WTC11 (cell line): ENCODE data around the gene INO80B. TPM values are rescaled to one million over a fixed set of nuclear protein-coding genes. Genes with fewer than 3 reads are reported as not detected.

Experiments used
- ATF1 ChIP-seq: sonication (generic); formaldehyde crosslinking; IDR thresholded peaks from 2 replicates; pipeline ENCODE4 v1.8.1; 2023; ENCODE audit warnings: mild to moderate bottlenecking, moderate library complexity, missing genetic modification reagents
- CBFB ChIP-seq: sonication (generic); formaldehyde crosslinking; IDR thresholded peaks from 2 replicates; pipeline ENCODE4 v1.8.1; 2022; ENCODE audit warnings: mild to moderate bottlenecking, low read depth, missing genetic modification reagents
- CREB1 ChIP-seq: sonication (generic); formaldehyde crosslinking; IDR thresholded peaks from 2 replicates; pipeline ENCODE4 v1.8.0; 2023; ENCODE audit warnings: mild to moderate bottlenecking, missing genetic modification reagents
- CREM ChIP-seq: sonication (generic); formaldehyde crosslinking; IDR thresholded peaks from 2 replicates; pipeline ENCODE4 v1.8.1; 2022; ENCODE audit warnings: mild to moderate bottlenecking, missing genetic modification reagents, moderate library complexity
- FOXJ3 ChIP-seq: sonication (generic); formaldehyde crosslinking; IDR thresholded peaks from 2 replicates; pipeline ENCODE4 v1.9.0; 2021; ENCODE audit warnings: missing genetic modification reagents, mild to moderate bottlenecking, borderline replicate concordance
- HMGA2 ChIP-seq: fragments of 250-450 bp; sonication (Bioruptor Pico); IDR thresholded peaks from 2 replicates; pipeline ENCODE4 v1.4.0; 2021; ENCODE audit warnings: mild to moderate bottlenecking, moderate library complexity
- JUN ChIP-seq: sonication (generic); formaldehyde crosslinking; IDR thresholded peaks from 2 replicates; pipeline ENCODE4 v1.8.0; 2023; ENCODE audit warnings: mild to moderate bottlenecking, missing genetic modification reagents
- TP53 ChIP-seq: sonication (generic); formaldehyde crosslinking; IDR thresholded peaks from 2 replicates; pipeline ENCODE4 v1.8.1; 2023; ENCODE audit warnings: mild to moderate bottlenecking, missing genetic modification reagents
- ZBTB21 ChIP-seq: sonication (generic); formaldehyde crosslinking; IDR thresholded peaks from 2 replicates; pipeline ENCODE4 v1.8.1; 2023; ENCODE audit warnings: mild to moderate bottlenecking, missing genetic modification reagents, borderline replicate concordance
- ZNF121 ChIP-seq: sonication (generic); formaldehyde crosslinking; IDR thresholded peaks from 2 replicates; pipeline ENCODE4 v1.8.0; 2023; ENCODE audit warnings: missing genetic modification reagents
- ZNF232 ChIP-seq: sonication (generic); formaldehyde crosslinking; IDR thresholded peaks from 2 replicates; pipeline ENCODE4 v1.8.0; 2022; ENCODE audit warnings: mild to moderate bottlenecking, missing genetic modification reagents
- ZNF396 ChIP-seq: fragments of 250-450 bp; sonication (Bioruptor Pico); IDR thresholded peaks from 2 replicates; pipeline ENCODE4 v1.8.0; 2021; ENCODE audit warnings: mild to moderate bottlenecking, moderate library complexity, borderline replicate concordance
- total RNA-seq: library from RNA; stranded (reverse); gene quantifications from 3 replicates; pipeline ENCODE4 v1.2.3, GENCODE V29; 2021
- TF ChIP-seq, protein P1 (sequence below): fragments of 250-450 bp; sonication (Bioruptor Pico); IDR thresholded peaks from 2 replicates; pipeline ENCODE4 v1.9.0; 2021; ENCODE audit warnings: mild to moderate bottlenecking
- TF ChIP-seq, protein P2 (sequence below): fragments of 250-450 bp; sonication (Bioruptor Pico); IDR thresholded peaks from 2 replicates; pipeline ENCODE4 v1.9.0; 2021; ENCODE audit warnings: mild to moderate bottlenecking, borderline replicate concordance
- TF ChIP-seq, protein P3 (sequence below): sonication (generic); formaldehyde crosslinking; conservative IDR thresholded peaks from 2 replicates; pipeline ENCODE4 v1.8.1; 2023; ENCODE audit warnings: mild to moderate bottlenecking, low read depth, missing genetic modification reagents, moderate library complexity
- TF ChIP-seq, protein P4 (sequence below): sonication (generic); formaldehyde crosslinking; IDR thresholded peaks from 2 replicates; pipeline ENCODE4 v1.8.0; 2023; ENCODE audit warnings: missing genetic modification reagents
- TF ChIP-seq, protein P5 (sequence below): sonication (generic); formaldehyde crosslinking; IDR thresholded peaks from 2 replicates; pipeline ENCODE4 v1.8.0; 2023; ENCODE audit warnings: missing genetic modification reagents, mild to moderate bottlenecking, borderline replicate concordance
- TF ChIP-seq, protein P6 (sequence below): sonication (generic); formaldehyde crosslinking; IDR thresholded peaks from 2 replicates; pipeline ENCODE4 v1.8.0; 2022; ENCODE audit warnings: mild to moderate bottlenecking, missing genetic modification reagents
- TF ChIP-seq, protein P7 (sequence below): sonication (generic); formaldehyde crosslinking; conservative IDR thresholded peaks from 2 replicates; pipeline ENCODE4 v1.8.1; 2022; ENCODE audit warnings: mild to moderate bottlenecking, missing genetic modification reagents
- TF ChIP-seq, protein P8 (sequence below): sonication (generic); formaldehyde crosslinking; IDR thresholded peaks from 2 replicates; pipeline ENCODE4 v1.8.0; 2022; ENCODE audit warnings: mild to moderate bottlenecking, missing genetic modification reagents

INO80B gene
- total RNA-seq, 1 experiment from 2014 or later = 20.2 TPM

DNA sequence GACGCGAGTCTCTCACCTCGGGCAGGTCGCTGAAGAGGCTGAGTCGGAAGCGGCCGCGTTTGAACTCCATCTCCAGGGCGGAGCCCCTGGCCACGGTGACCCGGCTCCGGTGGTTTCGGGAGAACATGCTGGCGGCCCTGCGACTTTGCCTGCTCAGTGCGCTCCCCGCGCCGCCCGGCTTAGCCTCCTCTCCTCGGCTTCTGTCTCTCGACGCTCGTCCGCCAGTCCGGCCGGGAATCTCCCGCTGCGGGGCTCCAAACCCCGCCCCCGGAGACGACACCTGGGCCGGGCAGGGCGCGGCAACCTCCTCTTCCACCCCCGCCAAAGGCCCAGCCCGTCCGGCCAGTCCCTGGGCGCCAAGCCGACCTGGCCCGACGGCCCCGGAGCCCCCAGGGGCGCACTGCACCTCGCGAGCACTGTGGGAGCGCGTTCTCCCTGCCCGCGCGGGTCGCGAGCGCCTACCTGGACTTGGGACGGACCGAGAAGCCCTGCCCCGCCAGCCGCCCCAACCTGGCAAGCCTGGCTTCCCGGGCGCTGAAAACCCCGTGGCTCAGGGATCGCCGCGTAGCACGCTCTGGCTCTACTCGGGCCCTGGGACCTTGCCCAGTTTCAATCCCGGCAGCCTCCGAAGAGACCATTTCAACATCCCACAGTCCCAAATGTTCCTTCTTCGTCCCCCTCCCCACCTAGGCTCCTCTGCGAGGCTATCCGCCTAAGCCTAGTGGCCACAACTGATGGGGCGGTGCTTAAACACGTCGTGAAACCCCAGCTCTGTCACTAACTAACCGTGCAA lies 13.0 kb upstream of the INO80B start, which contains the start of gene RTKN (continued):
- TF ChIP-seq, protein P1, sequence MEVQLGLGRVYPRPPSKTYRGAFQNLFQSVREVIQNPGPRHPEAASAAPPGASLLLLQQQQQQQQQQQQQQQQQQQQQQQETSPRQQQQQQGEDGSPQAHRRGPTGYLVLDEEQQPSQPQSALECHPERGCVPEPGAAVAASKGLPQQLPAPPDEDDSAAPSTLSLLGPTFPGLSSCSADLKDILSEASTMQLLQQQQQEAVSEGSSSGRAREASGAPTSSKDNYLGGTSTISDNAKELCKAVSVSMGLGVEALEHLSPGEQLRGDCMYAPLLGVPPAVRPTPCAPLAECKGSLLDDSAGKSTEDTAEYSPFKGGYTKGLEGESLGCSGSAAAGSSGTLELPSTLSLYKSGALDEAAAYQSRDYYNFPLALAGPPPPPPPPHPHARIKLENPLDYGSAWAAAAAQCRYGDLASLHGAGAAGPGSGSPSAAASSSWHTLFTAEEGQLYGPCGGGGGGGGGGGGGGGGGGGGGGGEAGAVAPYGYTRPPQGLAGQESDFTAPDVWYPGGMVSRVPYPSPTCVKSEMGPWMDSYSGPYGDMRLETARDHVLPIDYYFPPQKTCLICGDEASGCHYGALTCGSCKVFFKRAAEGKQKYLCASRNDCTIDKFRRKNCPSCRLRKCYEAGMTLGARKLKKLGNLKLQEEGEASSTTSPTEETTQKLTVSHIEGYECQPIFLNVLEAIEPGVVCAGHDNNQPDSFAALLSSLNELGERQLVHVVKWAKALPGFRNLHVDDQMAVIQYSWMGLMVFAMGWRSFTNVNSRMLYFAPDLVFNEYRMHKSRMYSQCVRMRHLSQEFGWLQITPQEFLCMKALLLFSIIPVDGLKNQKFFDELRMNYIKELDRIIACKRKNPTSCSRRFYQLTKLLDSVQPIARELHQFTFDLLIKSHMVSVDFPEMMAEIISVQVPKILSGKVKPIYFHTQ (CRISPR knock-in tag) = no peak
- TF ChIP-seq CREB1 (CRISPR knock-in tag) (peak; percentile 45; the same call in 1 of the 2 replicates), HMGA2 (CRISPR knock-in tag) (no peak), CBFB (CRISPR knock-in tag) (peak; percentile 65; the same call in 1 of the 2 replicates), ZNF232 (CRISPR knock-in tag) (no peak), ZBTB21 (CRISPR knock-in tag) (no peak), TP53 (no peak), ZNF121 (CRISPR knock-in tag) (peak; percentile 93), ATF1 (CRISPR knock-in tag) (0 out of 2 replicates have a peak, but pooled peaks have one; percentile 20), ZNF396 (CRISPR knock-in tag) (no peak), CREM (0 out of 2 replicates have a peak, but pooled peaks have one; percentile 59), FOXJ3 (CRISPR knock-in tag) (no peak), JUN (CRISPR knock-in tag) (no peak)
- TF ChIP-seq, protein P2, sequence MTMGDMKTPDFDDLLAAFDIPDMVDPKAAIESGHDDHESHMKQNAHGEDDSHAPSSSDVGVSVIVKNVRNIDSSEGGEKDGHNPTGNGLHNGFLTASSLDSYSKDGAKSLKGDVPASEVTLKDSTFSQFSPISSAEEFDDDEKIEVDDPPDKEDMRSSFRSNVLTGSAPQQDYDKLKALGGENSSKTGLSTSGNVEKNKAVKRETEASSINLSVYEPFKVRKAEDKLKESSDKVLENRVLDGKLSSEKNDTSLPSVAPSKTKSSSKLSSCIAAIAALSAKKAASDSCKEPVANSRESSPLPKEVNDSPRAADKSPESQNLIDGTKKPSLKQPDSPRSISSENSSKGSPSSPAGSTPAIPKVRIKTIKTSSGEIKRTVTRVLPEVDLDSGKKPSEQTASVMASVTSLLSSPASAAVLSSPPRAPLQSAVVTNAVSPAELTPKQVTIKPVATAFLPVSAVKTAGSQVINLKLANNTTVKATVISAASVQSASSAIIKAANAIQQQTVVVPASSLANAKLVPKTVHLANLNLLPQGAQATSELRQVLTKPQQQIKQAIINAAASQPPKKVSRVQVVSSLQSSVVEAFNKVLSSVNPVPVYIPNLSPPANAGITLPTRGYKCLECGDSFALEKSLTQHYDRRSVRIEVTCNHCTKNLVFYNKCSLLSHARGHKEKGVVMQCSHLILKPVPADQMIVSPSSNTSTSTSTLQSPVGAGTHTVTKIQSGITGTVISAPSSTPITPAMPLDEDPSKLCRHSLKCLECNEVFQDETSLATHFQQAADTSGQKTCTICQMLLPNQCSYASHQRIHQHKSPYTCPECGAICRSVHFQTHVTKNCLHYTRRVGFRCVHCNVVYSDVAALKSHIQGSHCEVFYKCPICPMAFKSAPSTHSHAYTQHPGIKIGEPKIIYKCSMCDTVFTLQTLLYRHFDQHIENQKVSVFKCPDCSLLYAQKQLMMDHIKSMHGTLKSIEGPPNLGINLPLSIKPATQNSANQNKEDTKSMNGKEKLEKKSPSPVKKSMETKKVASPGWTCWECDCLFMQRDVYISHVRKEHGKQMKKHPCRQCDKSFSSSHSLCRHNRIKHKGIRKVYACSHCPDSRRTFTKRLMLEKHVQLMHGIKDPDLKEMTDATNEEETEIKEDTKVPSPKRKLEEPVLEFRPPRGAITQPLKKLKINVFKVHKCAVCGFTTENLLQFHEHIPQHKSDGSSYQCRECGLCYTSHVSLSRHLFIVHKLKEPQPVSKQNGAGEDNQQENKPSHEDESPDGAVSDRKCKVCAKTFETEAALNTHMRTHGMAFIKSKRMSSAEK = no peak
- TF ChIP-seq, protein P3, sequence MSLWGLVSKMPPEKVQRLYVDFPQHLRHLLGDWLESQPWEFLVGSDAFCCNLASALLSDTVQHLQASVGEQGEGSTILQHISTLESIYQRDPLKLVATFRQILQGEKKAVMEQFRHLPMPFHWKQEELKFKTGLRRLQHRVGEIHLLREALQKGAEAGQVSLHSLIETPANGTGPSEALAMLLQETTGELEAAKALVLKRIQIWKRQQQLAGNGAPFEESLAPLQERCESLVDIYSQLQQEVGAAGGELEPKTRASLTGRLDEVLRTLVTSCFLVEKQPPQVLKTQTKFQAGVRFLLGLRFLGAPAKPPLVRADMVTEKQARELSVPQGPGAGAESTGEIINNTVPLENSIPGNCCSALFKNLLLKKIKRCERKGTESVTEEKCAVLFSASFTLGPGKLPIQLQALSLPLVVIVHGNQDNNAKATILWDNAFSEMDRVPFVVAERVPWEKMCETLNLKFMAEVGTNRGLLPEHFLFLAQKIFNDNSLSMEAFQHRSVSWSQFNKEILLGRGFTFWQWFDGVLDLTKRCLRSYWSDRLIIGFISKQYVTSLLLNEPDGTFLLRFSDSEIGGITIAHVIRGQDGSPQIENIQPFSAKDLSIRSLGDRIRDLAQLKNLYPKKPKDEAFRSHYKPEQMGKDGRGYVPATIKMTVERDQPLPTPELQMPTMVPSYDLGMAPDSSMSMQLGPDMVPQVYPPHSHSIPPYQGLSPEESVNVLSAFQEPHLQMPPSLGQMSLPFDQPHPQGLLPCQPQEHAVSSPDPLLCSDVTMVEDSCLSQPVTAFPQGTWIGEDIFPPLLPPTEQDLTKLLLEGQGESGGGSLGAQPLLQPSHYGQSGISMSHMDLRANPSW = no peak
- TF ChIP-seq, protein P4, sequence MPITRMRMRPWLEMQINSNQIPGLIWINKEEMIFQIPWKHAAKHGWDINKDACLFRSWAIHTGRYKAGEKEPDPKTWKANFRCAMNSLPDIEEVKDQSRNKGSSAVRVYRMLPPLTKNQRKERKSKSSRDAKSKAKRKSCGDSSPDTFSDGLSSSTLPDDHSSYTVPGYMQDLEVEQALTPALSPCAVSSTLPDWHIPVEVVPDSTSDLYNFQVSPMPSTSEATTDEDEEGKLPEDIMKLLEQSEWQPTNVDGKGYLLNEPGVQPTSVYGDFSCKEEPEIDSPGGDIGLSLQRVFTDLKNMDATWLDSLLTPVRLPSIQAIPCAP (CRISPR knock-in tag) = 0 out of 2 replicates have a peak, but pooled peaks have one; percentile 47
- TF ChIP-seq, protein P5, sequence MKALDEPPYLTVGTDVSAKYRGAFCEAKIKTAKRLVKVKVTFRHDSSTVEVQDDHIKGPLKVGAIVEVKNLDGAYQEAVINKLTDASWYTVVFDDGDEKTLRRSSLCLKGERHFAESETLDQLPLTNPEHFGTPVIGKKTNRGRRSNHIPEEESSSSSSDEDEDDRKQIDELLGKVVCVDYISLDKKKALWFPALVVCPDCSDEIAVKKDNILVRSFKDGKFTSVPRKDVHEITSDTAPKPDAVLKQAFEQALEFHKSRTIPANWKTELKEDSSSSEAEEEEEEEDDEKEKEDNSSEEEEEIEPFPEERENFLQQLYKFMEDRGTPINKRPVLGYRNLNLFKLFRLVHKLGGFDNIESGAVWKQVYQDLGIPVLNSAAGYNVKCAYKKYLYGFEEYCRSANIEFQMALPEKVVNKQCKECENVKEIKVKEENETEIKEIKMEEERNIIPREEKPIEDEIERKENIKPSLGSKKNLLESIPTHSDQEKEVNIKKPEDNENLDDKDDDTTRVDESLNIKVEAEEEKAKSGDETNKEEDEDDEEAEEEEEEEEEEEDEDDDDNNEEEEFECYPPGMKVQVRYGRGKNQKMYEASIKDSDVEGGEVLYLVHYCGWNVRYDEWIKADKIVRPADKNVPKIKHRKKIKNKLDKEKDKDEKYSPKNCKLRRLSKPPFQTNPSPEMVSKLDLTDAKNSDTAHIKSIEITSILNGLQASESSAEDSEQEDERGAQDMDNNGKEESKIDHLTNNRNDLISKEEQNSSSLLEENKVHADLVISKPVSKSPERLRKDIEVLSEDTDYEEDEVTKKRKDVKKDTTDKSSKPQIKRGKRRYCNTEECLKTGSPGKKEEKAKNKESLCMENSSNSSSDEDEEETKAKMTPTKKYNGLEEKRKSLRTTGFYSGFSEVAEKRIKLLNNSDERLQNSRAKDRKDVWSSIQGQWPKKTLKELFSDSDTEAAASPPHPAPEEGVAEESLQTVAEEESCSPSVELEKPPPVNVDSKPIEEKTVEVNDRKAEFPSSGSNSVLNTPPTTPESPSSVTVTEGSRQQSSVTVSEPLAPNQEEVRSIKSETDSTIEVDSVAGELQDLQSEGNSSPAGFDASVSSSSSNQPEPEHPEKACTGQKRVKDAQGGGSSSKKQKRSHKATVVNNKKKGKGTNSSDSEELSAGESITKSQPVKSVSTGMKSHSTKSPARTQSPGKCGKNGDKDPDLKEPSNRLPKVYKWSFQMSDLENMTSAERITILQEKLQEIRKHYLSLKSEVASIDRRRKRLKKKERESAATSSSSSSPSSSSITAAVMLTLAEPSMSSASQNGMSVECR (CRISPR knock-in tag) = 0 out of 2 replicates have a peak, but pooled peaks have one; percentile 57
- TF ChIP-seq, protein P6, sequence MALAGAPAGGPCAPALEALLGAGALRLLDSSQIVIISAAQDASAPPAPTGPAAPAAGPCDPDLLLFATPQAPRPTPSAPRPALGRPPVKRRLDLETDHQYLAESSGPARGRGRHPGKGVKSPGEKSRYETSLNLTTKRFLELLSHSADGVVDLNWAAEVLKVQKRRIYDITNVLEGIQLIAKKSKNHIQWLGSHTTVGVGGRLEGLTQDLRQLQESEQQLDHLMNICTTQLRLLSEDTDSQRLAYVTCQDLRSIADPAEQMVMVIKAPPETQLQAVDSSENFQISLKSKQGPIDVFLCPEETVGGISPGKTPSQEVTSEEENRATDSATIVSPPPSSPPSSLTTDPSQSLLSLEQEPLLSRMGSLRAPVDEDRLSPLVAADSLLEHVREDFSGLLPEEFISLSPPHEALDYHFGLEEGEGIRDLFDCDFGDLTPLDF = 0 out of 2 replicates have a peak, but pooled peaks have one; percentile 18
- TF ChIP-seq, protein P7, sequence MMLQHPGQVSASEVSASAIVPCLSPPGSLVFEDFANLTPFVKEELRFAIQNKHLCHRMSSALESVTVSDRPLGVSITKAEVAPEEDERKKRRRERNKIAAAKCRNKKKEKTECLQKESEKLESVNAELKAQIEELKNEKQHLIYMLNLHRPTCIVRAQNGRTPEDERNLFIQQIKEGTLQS (CRISPR knock-in tag) = no peak
- TF ChIP-seq, protein P8, sequence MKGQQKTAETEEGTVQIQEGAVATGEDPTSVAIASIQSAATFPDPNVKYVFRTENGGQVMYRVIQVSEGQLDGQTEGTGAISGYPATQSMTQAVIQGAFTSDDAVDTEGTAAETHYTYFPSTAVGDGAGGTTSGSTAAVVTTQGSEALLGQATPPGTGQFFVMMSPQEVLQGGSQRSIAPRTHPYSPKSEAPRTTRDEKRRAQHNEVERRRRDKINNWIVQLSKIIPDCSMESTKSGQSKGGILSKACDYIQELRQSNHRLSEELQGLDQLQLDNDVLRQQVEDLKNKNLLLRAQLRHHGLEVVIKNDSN (CRISPR knock-in tag) = no peak
